GM19324 (cell line): ENCODE results near the gene TMEM184A.
A peak's percentile ranks its signal among the peaks of the same experiment; 100 is the strongest.
"Not testable (repeated sequence)": the region's sequence is repeated elsewhere in the genome, so short reads cannot be mapped to it uniquely, and the experiment has no call there.

ENCODE experiments used
- ATAC-seq: cut with Tn5 transposase; IDR thresholded peaks from one replicate; pipeline ENCODE4 v1.9.1; 2021; ENCODE audit warnings: mild to moderate bottlenecking, moderate library complexity; ENCODE audit not compliant: unreplicated experiment, low FRiP score

Gene TMEM184A

DNA sequence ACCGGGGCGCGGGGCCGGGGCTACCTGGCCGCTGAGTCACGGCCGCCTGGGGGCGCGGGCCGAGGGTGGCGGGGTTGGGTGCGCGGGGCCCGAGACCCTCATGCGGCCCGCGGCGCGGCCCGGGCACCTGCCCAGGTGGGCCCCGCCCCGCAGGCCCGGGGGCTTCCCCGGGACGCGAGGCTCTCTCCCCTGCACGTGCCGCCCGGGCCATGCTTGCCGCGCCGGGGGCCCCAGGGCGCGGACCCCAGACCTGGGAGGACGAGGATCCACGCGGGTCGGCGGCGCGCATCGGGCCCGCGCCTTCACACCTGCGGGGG, 25.1 kb downstream of the TMEM184A start:
- peak; percentile 12 for ATAC-seq

DNA sequence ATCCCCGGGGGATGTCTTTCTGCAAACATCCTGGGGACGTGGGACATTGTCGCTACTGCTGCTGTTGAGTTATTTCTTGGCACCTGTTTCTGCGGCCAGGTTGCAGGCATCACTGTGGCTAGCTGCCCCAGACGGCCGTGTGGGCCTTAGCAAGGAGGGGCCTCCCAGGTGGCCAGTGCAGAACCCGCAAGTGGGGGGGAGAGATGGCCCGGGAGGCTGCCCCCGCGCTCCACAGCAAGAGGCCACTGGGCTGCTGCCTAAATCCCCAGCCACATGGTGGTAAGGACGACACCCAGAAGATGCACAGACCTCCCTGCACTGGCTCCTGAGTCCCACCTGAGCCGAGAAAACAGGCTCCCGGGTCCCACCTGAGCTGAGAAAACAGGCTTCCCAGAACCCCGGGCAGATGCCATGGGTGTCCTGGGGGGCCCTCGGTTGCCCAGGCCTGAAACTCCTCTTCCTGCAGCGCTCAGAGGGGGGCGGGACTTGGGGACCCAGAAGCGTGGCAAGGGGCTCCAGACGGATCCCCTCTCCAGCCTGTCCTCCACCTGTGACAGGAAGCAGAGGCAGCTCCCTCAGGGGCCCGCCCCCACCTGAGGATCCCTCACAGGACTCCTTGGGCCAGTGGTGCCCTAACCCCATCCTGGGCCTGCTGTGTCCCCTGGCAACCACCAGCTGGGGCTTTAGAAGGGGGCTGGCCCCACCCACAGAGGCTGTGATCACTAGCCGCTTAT, 26.5 kb downstream of the TMEM184A start:
- ATAC-seq, result no peak

- no peak for ATAC-seq
These were observed 29.7 kb downstream of the TMEM184A start for GRCh38 chr7:1526271-1526754.

GRCh38 chr7:1525409-1525808, 30.6 kb downstream of the TMEM184A start:
- no peak for ATAC-seq

DNA sequence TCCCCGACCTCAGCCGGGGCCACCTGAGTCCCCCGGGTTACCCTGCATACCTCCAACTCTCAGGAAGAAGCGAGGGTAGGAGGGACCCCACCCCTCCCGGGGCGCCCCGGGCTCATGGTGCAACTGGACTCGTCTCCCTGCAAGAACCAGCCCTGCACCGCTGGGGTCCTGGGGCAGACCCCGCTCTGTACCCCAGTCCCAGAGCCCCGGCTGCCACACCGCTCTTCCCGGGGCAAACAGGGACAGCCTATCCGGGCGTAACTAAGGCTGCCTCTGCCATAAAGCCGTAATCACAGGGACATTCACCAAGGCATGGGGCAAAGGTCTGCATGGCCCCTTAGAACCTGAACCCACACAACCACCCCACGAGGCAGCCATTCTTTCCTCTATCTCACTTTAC, 32.2 kb downstream of the TMEM184A start:
- ATAC-seq, result no peak

DNA sequence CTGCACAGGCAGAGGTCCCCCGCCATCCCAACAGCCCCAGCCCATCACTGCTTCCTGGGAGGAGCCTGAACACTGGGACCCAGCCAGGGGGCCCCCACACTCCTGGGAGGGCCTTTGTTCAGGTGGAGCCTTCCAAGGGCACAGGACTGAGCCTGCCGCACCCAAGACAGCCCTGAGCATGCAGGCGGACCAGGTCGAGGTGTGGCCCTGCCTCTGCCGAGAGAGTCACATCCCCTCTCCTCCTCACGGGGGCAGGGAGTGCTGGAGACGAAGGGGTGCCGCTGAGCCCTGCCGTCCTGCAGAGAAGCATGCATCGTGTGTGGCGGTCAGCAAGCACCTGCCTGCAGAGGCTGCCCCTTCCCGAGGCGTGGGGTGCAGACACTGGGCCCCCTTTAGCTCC, 32.8 kb downstream of the TMEM184A start:
- ATAC-seq, result no peak

DNA sequence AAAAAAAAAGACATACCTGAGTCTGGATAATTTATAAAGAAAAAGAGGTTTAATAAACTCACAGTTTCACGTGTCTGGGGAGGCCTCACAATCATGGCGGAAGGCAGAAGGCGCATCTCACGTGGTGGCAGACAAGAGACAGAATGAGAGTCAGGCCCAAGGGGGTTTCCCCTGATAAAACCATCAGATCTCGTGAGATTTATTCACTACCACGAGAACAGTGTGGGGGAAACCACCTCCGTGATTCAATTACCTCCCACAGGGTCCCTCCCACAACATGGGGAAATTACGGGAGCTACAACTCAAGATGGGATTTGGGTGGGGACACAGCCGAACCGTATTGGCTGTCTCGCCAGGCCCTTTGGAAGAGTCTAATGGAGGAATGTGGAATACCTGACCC, 34.5 kb downstream of the TMEM184A start:
- ATAC-seq, result no peak

DNA sequence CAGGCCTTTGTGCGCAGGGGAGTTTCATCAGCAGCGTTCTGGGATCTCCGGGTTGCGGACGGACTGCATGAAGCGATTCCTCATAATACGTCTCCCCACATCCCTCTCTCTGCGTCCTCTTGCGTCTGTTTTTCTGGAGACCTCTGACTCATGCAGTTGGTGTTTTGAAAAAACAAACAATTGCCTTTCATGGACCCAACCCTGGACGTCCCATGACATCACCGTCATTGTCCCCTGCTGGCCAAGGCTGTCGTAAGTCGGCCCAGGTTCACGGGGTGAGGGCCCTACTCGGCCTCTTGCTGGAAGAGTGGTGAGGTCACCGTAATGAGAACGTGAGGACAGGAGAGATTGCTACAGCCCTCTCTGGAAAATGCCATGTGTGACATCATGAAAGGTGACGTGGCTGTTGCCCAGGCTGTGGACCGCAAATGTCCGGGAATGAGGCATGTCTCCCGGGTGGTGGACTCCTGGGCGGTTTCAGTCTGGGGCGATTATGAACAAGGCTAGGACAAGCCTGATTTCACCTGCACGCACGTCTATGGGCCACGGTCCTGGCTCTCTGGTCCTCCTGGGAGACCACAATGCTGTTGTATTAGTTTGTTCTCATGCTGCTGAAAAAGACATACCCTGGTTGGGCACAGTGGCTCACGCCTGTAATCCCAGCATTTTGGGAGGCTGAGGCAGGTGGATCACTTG, 35.3 kb downstream of the TMEM184A start:
- ATAC-seq, result no peak

- not testable (repeated sequence) for ATAC-seq
These were observed 36.6 kb downstream of the TMEM184A start for GRCh38 chr7:1519322-1519922.

GRCh38 chr7:1516586-1517251, 39.3 kb downstream of the TMEM184A start:
- no peak for ATAC-seq

GRCh38 chr7:1515509-1515967, 40.5 kb downstream of the TMEM184A start:
- not testable (repeated sequence) for ATAC-seq

- ATAC-seq, result no peak
These were observed 41.0 kb downstream of the TMEM184A start for GRCh38 chr7:1514995-1515401.

DNA sequence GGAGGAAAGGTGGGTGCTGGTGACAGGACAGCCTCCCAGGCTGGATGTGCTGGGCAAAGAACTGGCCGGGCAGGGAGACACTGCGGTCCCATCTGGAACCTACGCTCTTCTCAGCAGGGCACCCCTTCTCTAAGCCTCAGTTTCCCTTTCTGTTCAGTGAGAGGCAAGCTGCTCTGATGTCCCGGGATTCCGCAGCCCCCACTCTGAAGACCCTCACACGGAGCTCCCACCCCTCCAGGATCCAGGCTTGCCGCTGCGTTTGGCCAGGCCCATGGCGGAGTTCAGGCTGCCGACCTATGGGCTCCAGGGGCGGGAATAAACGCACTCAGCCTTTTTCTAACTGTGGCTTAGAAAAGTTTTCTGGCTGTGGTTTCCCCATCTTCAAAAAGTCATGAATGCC, 41.6 kb downstream of the TMEM184A start:
- ATAC-seq, result no peak

GRCh38 chr7:1513657-1514095, 42.3 kb downstream of the TMEM184A start:
- ATAC-seq, result no peak

GRCh38 chr7:1512781-1513656, 43.0 kb downstream of the TMEM184A start:
- no peak for ATAC-seq

DNA sequence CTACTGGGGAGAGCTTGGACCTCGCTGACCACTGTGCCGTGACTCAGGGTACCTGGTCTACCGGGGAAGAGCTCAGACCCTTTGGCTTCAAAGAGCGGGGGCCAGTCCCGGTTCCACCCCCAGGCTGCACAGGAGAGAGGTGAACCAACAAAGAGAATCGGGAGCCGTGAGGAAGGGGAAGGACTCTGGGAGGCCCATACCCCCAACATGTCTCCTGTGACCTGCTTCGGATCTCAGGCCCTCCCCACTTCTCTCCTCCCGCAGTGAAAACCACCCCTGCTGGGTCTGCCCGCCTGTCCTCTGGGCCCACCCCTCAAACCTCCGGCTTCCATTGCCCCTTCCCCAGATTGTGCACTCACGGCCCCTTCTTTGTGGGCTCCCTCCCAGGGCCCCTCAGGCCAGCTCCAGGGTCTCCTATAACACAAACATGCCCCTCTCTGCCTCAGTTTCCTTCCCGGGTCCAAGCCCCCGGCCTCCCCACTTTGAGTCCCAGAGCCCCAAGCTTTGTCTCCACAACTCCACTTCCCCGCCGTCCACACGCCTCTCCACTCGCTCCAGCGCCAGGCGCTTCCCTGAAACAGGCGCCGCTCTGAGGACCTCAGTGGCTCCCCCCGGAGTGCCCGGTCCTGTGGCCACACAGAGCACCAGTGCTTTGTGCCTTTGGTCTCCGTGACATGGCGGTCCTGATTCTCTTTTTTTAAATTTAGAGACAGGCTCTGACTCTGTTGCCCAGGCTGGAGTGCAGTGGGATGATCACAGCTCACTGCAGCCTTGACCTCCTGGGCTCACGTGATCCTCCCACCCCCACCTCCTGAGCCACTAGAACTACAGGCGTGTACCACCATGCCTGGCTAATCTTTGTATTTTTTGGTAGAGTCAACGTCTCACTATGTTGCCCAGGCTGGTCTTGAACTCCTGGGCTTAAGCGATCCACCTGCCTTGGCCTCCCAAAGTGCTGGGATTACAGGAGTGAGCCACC, 44.3 kb downstream of the TMEM184A start:
- no peak for ATAC-seq

- ATAC-seq, result no peak
These were observed 45.2 kb downstream of the TMEM184A start for GRCh38 chr7:1510780-1511154.

DNA sequence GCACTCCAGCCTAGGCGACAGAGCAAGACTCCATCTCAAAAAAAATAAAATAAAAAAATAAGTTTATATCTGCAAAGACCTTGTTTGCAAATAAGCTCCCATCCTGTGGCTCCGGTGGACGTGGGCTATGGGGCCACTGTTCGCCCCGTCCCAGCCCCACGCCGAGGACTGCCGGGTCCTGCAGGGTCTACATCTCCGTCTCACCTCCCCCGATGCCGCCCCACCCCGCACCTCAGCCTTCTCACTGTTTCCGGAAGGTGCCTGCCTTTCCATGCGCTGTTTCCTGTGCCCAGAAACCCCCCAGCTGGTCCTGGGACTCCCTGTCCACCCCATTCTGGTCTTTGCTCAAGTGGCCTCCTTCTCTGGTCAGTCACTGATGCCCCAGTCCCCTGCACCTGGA, 46.8 kb downstream of the TMEM184A start:
- no peak for ATAC-seq

DNA sequence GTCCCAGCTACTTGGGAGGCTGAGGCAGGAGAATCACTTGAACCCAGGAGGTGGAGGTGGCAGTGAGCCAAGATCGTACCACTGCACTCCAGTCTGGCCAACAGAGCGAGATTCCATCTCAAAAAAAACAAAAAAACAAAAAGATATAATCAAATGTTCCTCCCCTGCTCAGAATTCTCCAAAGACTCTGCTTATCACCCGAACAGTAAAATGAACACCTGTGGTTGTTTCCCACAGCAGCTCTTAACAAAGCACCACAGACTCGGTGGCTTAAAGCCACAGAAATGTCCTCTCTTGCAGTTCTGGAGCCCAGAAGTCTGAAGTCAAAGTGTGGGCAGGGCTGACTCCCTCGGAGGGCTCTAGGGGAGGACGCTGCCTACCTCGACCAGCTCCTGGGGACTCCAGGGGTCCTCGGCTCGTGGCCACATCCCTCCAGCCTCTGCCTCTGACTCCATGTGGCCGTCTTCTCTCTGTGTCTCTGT, 47.7 kb downstream of the TMEM184A start:
- no peak for ATAC-seq
